Astrocyte (in vitro differentiated cells and primary cell): Measurements from ENCODE around the gene HYAL1. TPM values are rescaled to one million over a fixed set of nuclear protein-coding genes. Genes with fewer than 3 reads are reported as not detected.
A peak's percentile ranks its signal among the peaks of the same experiment; 100 is the strongest.

Experiments
- DNase-seq: peaks from one replicate; pipeline ENCODE4 v3.0.0-alpha.2; 2010; ENCODE audit warnings: low read depth
- FAIRE-seq: peaks from 2 replicates; lab custom pipeline; 2011; peaks lifted over from hg19 to GRCh38; lab: Jason Lieb, UNC
- H2AFZ ChIP-seq: 2 replicates; pipeline ENCODE4 v1.6.0; 2012; ENCODE audit warnings: low read depth, low read length, inconsistent platforms
- H3K27ac ChIP-seq: 2 replicates; pipeline ENCODE4 v1.5.1; 2011; ENCODE audit warnings: low read depth, low read length, inconsistent platforms
- H3K27me3 ChIP-seq: 2 replicates; pipeline ENCODE4 v1.6.0; 2011; ENCODE audit warnings: low read length, inconsistent platforms; ENCODE audit not compliant: insufficient read depth
- H3K36me3 ChIP-seq: 2 replicates; pipeline ENCODE4 v1.5.1; 2011; ENCODE audit warnings: low read length, inconsistent platforms; ENCODE audit not compliant: insufficient read depth
- H3K4me1 ChIP-seq: 2 replicates; pipeline ENCODE4 v1.5.1; 2011; ENCODE audit warnings: low read length, inconsistent platforms; ENCODE audit not compliant: insufficient read depth
- H3K4me2 ChIP-seq: 2 replicates; pipeline ENCODE4 v1.6.0; 2012; ENCODE audit warnings: low read length, inconsistent platforms
- H3K4me3 ChIP-seq: 2 replicates; pipeline ENCODE4 v1.5.1; 2011; ENCODE audit warnings: low read depth, mild to moderate bottlenecking, low read length, inconsistent platforms; ENCODE audit not compliant: insufficient read depth
- H3K79me2 ChIP-seq: 2 replicates; pipeline ENCODE4 v1.6.0; 2012; ENCODE audit warnings: mild to moderate bottlenecking, low read length, inconsistent platforms; ENCODE audit not compliant: insufficient read depth
- H3K9ac ChIP-seq: 2 replicates; pipeline ENCODE4 v1.6.0; 2012; ENCODE audit warnings: mild to moderate bottlenecking, low read length, inconsistent platforms
- H3K9me3 ChIP-seq: 2 replicates; pipeline ENCODE4 v1.5.1; 2012; ENCODE audit warnings: low read depth, mild to moderate bottlenecking, low read length, inconsistent platforms; ENCODE audit not compliant: insufficient read depth
- H4K20me1 ChIP-seq: 2 replicates; pipeline ENCODE4 v1.6.0; 2012; ENCODE audit warnings: low read length, inconsistent platforms; ENCODE audit not compliant: insufficient read depth
- H3K27ac Mint-ChIP-seq: one replicate; pipeline ENCODE4 v1.8.0; 2021; ENCODE audit warnings: mild to moderate bottlenecking, mixed read lengths; ENCODE audit not compliant: unreplicated experiment
- H3K27me3 Mint-ChIP-seq: one replicate; pipeline ENCODE4 v1.8.0; 2021; ENCODE audit warnings: low read depth, mixed read lengths; ENCODE audit not compliant: unreplicated experiment
- H3K36me3 Mint-ChIP-seq: one replicate; pipeline ENCODE4 v1.8.0; 2021; ENCODE audit warnings: low read depth, mixed read lengths; ENCODE audit not compliant: unreplicated experiment
- H3K4me1 Mint-ChIP-seq: one replicate; pipeline ENCODE4 v1.8.0; 2021; ENCODE audit warnings: low read depth, mixed read lengths; ENCODE audit not compliant: unreplicated experiment
- H3K4me3 Mint-ChIP-seq: one replicate; pipeline ENCODE4 v1.8.0; 2021; ENCODE audit warnings: mild to moderate bottlenecking, moderate library complexity, mixed read lengths; ENCODE audit not compliant: unreplicated experiment
- H3K9me3 Mint-ChIP-seq: one replicate; pipeline ENCODE4 v1.8.0; 2021; ENCODE audit warnings: mild to moderate bottlenecking, mixed read lengths; ENCODE audit not compliant: unreplicated experiment
- CTCF ChIP-seq: IDR thresholded peaks from 2 replicates; pipeline ENCODE4 v1.5.1; 2011; ENCODE audit warnings: low read depth, mild to moderate bottlenecking, inconsistent platforms, low read length, moderate library complexity; ENCODE audit not compliant: insufficient read depth
- EZH2 ChIP-seq: IDR thresholded peaks from 2 replicates; pipeline ENCODE4 v1.6.1; 2012; ENCODE audit warnings: mild to moderate bottlenecking, low read length, inconsistent platforms; ENCODE audit not compliant: insufficient read depth
- total RNA-seq: library from RNA; stranded (reverse); gene quantifications from 2 replicates; pipeline ENCODE4 v1.2.1, GENCODE V29; 2021

The HYAL1 gene
- total RNA-seq, 1 donor from 2014 or later: 0.27 TPM

DNA sequence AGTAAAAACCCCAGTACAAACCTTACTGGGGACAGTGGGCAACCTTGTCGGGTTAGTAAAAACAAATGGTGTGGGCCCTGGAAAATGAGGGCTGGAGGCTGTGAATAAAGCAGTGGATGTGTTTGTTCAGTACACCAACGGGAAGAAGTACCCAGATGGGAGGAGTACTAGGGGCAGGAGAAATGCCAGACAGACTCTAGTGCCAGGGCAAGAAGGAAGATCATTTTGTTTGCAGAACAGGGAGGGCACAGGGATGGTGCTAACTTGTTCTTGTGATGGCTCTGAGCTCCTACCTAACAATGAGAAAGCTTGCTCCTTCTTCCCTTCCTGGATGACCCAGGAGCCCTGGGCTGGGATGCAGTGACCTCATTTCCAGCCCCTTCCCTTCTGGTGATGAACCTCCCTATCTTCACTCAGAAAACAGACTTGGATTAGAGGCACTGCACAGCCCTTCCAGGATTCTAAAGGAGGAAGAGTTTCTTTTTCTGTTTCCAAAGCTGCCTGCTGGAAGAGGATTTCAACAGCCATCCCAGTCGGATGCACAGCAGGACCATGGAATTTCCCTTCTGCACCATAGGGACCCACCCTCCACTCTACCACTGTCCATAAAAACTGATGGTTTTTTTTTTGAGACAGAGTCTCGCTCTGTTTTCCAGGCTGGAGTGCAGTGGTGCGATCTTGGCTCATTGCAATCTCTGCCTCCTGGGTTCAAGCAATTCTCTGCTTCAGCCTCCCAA, 31.1 kb upstream of the HYAL1 start:
- H3K36me3 ChIP-seq: peaks cover 26% of the 10 kb centered on the region
- peaks cover 32% of the 10 kb centered on the region for H3K4me1 ChIP-seq
- H2AFZ ChIP-seq: no peak overlapping the region
- peaks cover 73% of the 10 kb centered on the region for H3K79me2 ChIP-seq
- H3K36me3 Mint-ChIP-seq: peaks cover 9% of the 10 kb centered on the region
- H3K27ac Mint-ChIP-seq: peak overlapping the region; percentile 88
- peak overlapping the region; percentile 69 for H3K27ac ChIP-seq
- no peaks in the 10 kb centered on the region for H3K27me3 ChIP-seq
- DNase-seq (no peak), FAIRE-seq (no peak)
- TF ChIP-seq EZH2: no peak
- no peaks in the 10 kb centered on the region for H3K9me3 ChIP-seq
- peak overlapping the region; percentile 94 for H3K4me2 ChIP-seq
- peaks cover 66% of the 10 kb centered on the region for H4K20me1 ChIP-seq
- peak overlapping the region; percentile 65 for H3K9ac ChIP-seq
- peaks cover under 1% of the 10 kb centered on the region for H3K27me3 Mint-ChIP-seq
- H3K4me1 Mint-ChIP-seq: peaks cover 23% of the 10 kb centered on the region
- H3K4me3 ChIP-seq: no peak overlapping the region
- H3K9me3 Mint-ChIP-seq: no peaks in the 10 kb centered on the region
- peak overlapping the region; percentile 68 for H3K4me3 Mint-ChIP-seq

- Histone ChIP-seq H3K9ac (peak overlapping the region; percentile 65), H3K27me3 (no peaks in the 10 kb centered on the region), H3K4me1 (peaks cover 32% of the 10 kb centered on the region), H3K4me2 (peak overlapping the region; percentile 94), H3K9me3 (no peaks in the 10 kb centered on the region), H3K4me3 (no peak overlapping the region), H3K79me2 (peaks cover 73% of the 10 kb centered on the region), H3K27ac (peak overlapping the region; percentile 69), H3K36me3 (peaks cover 29% of the 10 kb centered on the region), H4K20me1 (peaks cover 66% of the 10 kb centered on the region), H2AFZ (no peak overlapping the region)
- DNase-seq (no peak), FAIRE-seq (no peak)
- Mint-ChIP-seq H3K4me1 (peaks cover 22% of the 10 kb centered on the region), H3K27ac (peak overlapping the region; percentile 88), H3K27me3 (no peaks in the 10 kb centered on the region), H3K4me3 (peak overlapping the region; percentile 68), H3K36me3 (peaks cover 9% of the 10 kb centered on the region), H3K9me3 (no peaks in the 10 kb centered on the region)
- TF ChIP-seq CTCF (no peak), EZH2 (no peak)
Observed at GRCh38 chr3:50333744-50334328, 30.5 kb upstream of the HYAL1 start.

DNA sequence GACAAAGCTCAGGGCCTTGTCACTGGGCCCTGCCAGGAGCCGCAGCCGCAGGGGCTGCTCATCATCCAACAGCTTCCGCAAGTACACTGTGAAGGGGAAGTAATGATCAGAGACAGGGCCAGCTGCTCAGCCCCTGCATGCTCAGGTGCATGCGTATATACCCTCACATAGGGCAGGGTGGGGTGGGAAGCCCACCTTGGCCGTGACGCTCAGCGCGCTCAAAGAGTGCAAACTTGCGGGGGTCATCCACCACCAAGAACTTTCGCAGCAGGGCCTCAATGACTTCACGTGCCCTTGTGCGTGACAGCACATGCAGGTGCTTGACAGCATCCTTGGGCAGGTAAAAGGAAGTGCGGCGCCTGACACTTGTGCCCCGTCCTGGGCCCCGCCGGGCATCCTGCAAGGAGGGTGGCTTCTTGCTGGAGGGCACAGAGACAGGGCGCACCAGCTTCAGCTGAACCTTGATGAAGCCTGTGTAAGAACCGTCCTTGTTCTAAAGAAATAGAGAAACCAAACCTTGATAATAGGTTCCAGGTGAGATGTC, 28.1 kb upstream of the HYAL1 start:
- Mint-ChIP-seq H3K4me3 (no peak overlapping the region), H3K27me3 (no peaks in the 10 kb centered on the region), H3K27ac (no peak overlapping the region), H3K9me3 (no peaks in the 10 kb centered on the region), H3K36me3 (peaks cover 9% of the 10 kb centered on the region), H3K4me1 (peaks cover 24% of the 10 kb centered on the region)
- Histone ChIP-seq H3K9me3 (no peaks in the 10 kb centered on the region), H4K20me1 (peaks cover 66% of the 10 kb centered on the region), H3K27me3 (no peaks in the 10 kb centered on the region), H3K9ac (no peak overlapping the region), H2AFZ (no peak overlapping the region), H3K4me3 (no peak overlapping the region), H3K4me2 (no peak overlapping the region), H3K4me1 (peaks cover 39% of the 10 kb centered on the region), H3K27ac (no peak overlapping the region), H3K36me3 (peaks cover 29% of the 10 kb centered on the region), H3K79me2 (peaks cover 82% of the 10 kb centered on the region)
- DNase-seq (no peak), FAIRE-seq (no peak)
- TF ChIP-seq CTCF (no peak), EZH2 (no peak)
